Measurements from ENCODE around the gene CBARP.

DNA sequence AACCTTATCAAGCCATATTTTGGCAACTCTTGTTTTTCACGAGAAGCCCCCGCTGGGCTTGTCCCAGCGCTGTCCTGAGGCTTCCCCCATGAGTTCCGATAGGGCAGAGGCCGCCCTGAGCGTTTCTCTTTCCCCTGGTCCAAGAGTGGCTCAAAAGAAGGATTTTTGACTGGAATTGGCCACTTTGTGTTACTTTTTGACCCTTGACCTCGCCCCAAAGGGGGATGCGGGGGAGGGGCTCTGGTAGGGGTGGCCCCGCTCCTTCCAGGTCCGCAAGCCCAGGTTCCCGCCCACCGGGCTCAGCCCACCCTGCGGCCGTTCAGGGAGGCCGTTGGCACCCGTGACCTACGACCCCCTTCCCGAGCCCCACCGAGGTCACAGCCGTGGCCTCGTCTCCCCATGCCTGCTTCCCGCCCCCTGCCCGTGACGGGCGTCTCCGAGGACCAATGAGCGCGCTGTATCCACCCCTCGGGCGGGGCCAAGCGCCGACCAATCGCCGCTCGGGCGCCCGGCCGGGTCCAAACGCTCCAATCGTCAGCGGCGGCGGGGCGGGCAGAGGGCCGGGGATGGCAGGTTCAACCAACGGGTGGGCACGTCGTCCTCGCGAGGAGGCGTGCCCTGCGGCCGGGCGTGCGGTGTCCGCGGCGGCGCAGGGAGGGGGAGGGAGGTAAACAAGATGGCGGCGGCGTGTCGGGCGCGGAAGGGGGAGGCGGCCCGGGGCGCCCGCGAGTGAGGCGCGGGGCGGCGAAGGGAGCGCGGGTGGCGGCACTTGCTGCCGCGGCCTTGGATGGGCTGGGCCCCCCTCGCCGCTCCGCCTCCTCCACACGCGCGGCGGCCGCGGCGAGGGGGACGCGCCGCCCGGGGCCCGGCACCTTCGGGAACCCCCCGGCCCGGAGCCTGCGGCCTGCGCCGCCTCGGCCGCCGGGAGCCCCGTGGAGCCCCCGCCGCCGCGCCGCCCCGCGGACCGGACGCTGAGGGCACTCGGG, 32.4 kb downstream of the CBARP start, which contains the start of gene STK11:
- TF ChIP-seq, protein P1, sequence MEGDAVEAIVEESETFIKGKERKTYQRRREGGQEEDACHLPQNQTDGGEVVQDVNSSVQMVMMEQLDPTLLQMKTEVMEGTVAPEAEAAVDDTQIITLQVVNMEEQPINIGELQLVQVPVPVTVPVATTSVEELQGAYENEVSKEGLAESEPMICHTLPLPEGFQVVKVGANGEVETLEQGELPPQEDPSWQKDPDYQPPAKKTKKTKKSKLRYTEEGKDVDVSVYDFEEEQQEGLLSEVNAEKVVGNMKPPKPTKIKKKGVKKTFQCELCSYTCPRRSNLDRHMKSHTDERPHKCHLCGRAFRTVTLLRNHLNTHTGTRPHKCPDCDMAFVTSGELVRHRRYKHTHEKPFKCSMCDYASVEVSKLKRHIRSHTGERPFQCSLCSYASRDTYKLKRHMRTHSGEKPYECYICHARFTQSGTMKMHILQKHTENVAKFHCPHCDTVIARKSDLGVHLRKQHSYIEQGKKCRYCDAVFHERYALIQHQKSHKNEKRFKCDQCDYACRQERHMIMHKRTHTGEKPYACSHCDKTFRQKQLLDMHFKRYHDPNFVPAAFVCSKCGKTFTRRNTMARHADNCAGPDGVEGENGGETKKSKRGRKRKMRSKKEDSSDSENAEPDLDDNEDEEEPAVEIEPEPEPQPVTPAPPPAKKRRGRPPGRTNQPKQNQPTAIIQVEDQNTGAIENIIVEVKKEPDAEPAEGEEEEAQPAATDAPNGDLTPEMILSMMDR (conservative IDR thresholded peaks at IDR 0.05; ENCODE audit: low read length) = no peak
- TF ChIP-seq EZH2phosphoT487 (IDR thresholded peaks at IDR 0.05; ENCODE audit: borderline replicate concordance, low read depth, low read length) = no peak

Data from OCI-LY7 (cell line).